A549 (cell line): ENCODE data around the gene RNF186. TPM values are rescaled to one million over a fixed set of nuclear protein-coding genes. Genes with fewer than 3 reads are reported as not detected.
A peak's percentile ranks its signal among the peaks of the same experiment; 100 is the strongest.

Experiments used
- ATAC-seq, 2 experiments: fragments of 200-7000 bp in 1 of 2; fragments of >200 bp in 1 of 2; cut with Nextera tagmentation in 1 of 2; cut with Tn5 transposase in 1 of 2; 3 replicates each; pipeline versions ENCODE4 v1.8.0 to v1.9.1; 2018 to 2020; ENCODE audit warnings: mild to moderate bottlenecking in 1 of 2, moderate library complexity in 1 of 2
- CTCF ChIA-PET: fragments of 300-600 bp; sonication (Branson Sonifier 250); formaldehyde crosslinking; extraction: SDS; loops from one replicate; lab custom pipeline; 2021; ENCODE audit warnings: antibody characterized with exemption, inconsistent platforms; lab: Yijun Ruan, JAX
- POLR2A ChIA-PET: fragments of 350-600 bp; formaldehyde crosslinking; extraction: SDS; loops from one replicate; lab custom pipeline; 2021; ENCODE audit warnings: antibody characterized with exemption, inconsistent platforms; lab: Yijun Ruan, JAX
- DNase-seq, 2 experiments: peaks; one replicate each; pipeline versions ENCODE4 v3.0.0 to v3.0.0-alpha.2; 2011 to 2016; ENCODE audit warnings: low read depth in 1 of 2, low spot score in 1 of 2
- FAIRE-seq: peaks from 2 replicates; lab custom pipeline; 2011; peaks lifted over from hg19 to GRCh38; lab: Jason Lieb, UNC
- H3K27ac ChIP-seq, 2 experiments: fragments of >200 bp; sonication (Bioruptor Twin); formaldehyde crosslinking; 3 replicates each; pipeline ENCODE4 v1.5.1; 2016 to 2017
- H3K4me1 ChIP-seq: fragments of >200 bp; sonication (Bioruptor Twin); formaldehyde crosslinking; 3 replicates; pipeline ENCODE4 v1.6.1; 2016
- H3K4me2 ChIP-seq: fragments of >200 bp; sonication (Bioruptor Twin); formaldehyde crosslinking; 3 replicates; pipeline ENCODE4 v1.6.1; 2016
- H3K4me3 ChIP-seq: fragments of >200 bp; sonication (Bioruptor Twin); formaldehyde crosslinking; 3 replicates; pipeline ENCODE4 v1.5.1; 2016
- H3K9me3 ChIP-seq: fragments of >200 bp; sonication (Bioruptor Twin); formaldehyde crosslinking; 3 replicates; pipeline ENCODE4 v1.6.1; 2016
- CBX8 ChIP-seq: fragments of 200-600 bp; sonication (generic); IDR thresholded peaks from 2 replicates; pipeline ENCODE4 v1.6.1; 2016
- CHD2 ChIP-seq: fragments of 150-350 bp; IDR thresholded peaks from 2 replicates; pipeline ENCODE4 v1.6.1; 2014; ENCODE audit warnings: low read length; ENCODE audit not compliant: partially characterized antibody
- EP300 ChIP-seq, 2 experiments: fragments of >200 bp; sonication (Bioruptor Twin); formaldehyde crosslinking; IDR thresholded peaks; 2 replicates in 1 of 2; 3 replicates in 1 of 2; pipeline ENCODE4 v1.6.1; 2016 to 2017
- ESRRA ChIP-seq: fragments of 150-350 bp; IDR thresholded peaks from 2 replicates; pipeline ENCODE4 v1.6.1; 2014; ENCODE audit warnings: mild to moderate bottlenecking, low read length, borderline replicate concordance
- FOXS1 ChIP-seq: fragments of 250-450 bp; sonication (Bioruptor Pico); IDR thresholded peaks from 2 replicates; pipeline ENCODE4 v1.5.0; 2020; ENCODE audit warnings: mild to moderate bottlenecking, moderate library complexity
- HDAC2 ChIP-seq: fragments of 200-600 bp; sonication (generic); IDR thresholded peaks from 2 replicates; pipeline ENCODE4 v1.6.1; 2016
- HOXA7 ChIP-seq: fragments of 250-450 bp; sonication (Bioruptor Pico); IDR thresholded peaks from 2 replicates; pipeline ENCODE4 v1.5.0; 2020; ENCODE audit warnings: mild to moderate bottlenecking, moderate library complexity
- KDM5A ChIP-seq: fragments of 200-600 bp; sonication (generic); IDR thresholded peaks from 2 replicates; pipeline ENCODE4 v1.6.1; 2016; ENCODE audit warnings: antibody characterized with exemption, mild to moderate bottlenecking
- MAFK ChIP-seq: fragments of 450-650 bp; IDR thresholded peaks from 2 replicates; pipeline ENCODE4 v1.6.1; 2014; ENCODE audit not compliant: partially characterized antibody
- MYC ChIP-seq: IDR thresholded peaks from 2 replicates; pipeline ENCODE4 v1.6.1; 2012; ENCODE audit warnings: mild to moderate bottlenecking, inconsistent platforms, low read length, improper control_type of control experiment, borderline replicate concordance
- NFE2L2 ChIP-seq: fragments of 150-350 bp; conservative IDR thresholded peaks from 2 replicates; pipeline ENCODE4 v1.6.1; 2014; ENCODE audit warnings: low read length
- RAD21 ChIP-seq, 2 experiments: fragments of >200 bp in 1 of 2; sonication (Bioruptor Twin) in 1 of 2; formaldehyde crosslinking in 1 of 2; IDR thresholded peaks in 1 of 2; conservative IDR thresholded peaks in 1 of 2; 2 replicates in 1 of 2; 3 replicates in 1 of 2; pipeline ENCODE4 v1.6.1; 2012 to 2018; ENCODE audit warnings: inconsistent platforms in 1 of 2
- SMC3 ChIP-seq: fragments of >200 bp; sonication (Bioruptor Twin); formaldehyde crosslinking; IDR thresholded peaks from 3 replicates; pipeline ENCODE4 v1.6.1; 2018; ENCODE audit warnings: inconsistent platforms
- SREBF2 ChIP-seq: fragments of 450-650 bp; IDR thresholded peaks from 2 replicates; pipeline ENCODE4 v1.6.1; 2014; ENCODE audit warnings: mild to moderate bottlenecking, moderate library complexity
- TP53 ChIP-seq: fragments of 250-450 bp; sonication (Bioruptor Pico); IDR thresholded peaks from 2 replicates; pipeline ENCODE4 v1.5.0; 2021; ENCODE audit warnings: mild to moderate bottlenecking, moderate library complexity
- ZC3H11A ChIP-seq: fragments of 450-650 bp; IDR thresholded peaks from 2 replicates; pipeline ENCODE4 v1.6.1; 2014; ENCODE audit warnings: antibody characterized with exemption, mild to moderate bottlenecking
- WGBS: methylation state at CpG from one replicate; pipeline ENCODE4 v1.1.6; 2017; ENCODE audit errors: missing lambda C conversion rate; 5-methylcytosine and 5-hydroxymethylcytosine counted together
- polyA plus RNA-seq, 4 experiments: library from polyadenylated mRNA; depleted of rRNA in 3 of 4; stranded (reverse); fragments of >200 nt; fragmentation: RNase III in 1 of 4; extraction: RNeasy Plus Mini Kit Qiagen cat#74134 plus additional on column Dnase treatment in 1 of 4; gene quantifications; 2 replicates in 3 of 4; 3 replicates in 1 of 4; pipeline ENCODE4 v1.2.3, GENCODE V29; 2011 to 2017
- TF ChIP-seq, protein P1 (sequence below): fragments of 250-450 bp; sonication (Bioruptor Pico); IDR thresholded peaks from 2 replicates; pipeline ENCODE4 v1.5.0; 2021; ENCODE audit warnings: mild to moderate bottlenecking, moderate library complexity, borderline replicate concordance
- TF ChIP-seq, protein P2 (sequence below): fragments of 200-600 bp; sonication (generic); IDR thresholded peaks from 2 replicates; pipeline ENCODE4 v1.6.1; 2016; ENCODE audit warnings: antibody characterized with exemption, mild to moderate bottlenecking, moderate library complexity
- TF ChIP-seq, protein P3 (sequence below): fragments of >200 bp; sonication (Bioruptor Twin); formaldehyde crosslinking; IDR thresholded peaks from 3 replicates; pipeline ENCODE4 v1.6.1; 2016
- TF ChIP-seq, protein P4 (sequence below): fragments of 150-350 bp; IDR thresholded peaks from 2 replicates; pipeline ENCODE4 v1.6.1; 2014; ENCODE audit warnings: low read depth, mild to moderate bottlenecking, low read length
- TF ChIP-seq, protein P5 (sequence below): IDR thresholded peaks from 2 replicates; pipeline ENCODE4 v1.6.1; 2012; ENCODE audit warnings: low read depth, borderline replicate concordance

RNF186 gene
- polyA plus RNA-seq, 2 of the 4 experiments (the other 2 are of a cell fraction): not detected

DNA sequence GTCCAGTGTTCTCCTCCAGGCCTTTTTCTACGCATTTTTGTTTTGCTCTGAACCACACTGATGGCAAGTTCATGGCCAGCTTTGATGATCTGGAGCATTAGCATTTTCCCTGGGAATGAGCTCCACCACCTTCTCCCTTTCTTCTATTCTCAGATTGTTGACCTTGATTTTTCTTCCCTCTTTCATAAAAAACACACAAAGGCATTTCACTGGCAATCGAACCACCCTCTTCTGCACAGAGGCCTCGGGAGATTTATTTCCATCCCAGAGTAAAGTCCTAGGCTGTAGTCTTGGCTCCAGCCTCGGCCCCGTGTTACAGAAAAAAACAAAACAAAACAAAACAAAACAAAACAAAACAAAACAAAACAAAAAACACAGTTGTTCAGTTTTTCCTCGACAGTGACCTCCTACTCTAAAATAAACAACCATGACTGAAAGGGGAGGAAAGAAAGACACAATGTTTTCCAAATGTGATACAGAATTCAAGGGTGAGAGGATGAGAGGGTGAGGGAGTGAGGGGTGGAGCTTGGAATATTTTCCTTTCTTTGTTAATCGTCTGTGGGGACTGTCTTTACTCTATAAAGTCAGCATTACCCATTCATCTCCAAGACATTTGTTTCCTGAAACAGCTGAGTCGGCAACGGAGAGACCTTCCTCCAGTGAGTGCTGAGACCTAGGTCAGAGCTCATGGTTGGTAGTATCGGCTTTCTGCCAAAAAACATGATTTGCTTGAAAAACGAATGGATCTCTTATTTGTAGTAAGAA lies 29.8 kb upstream of the RNF186 start:
- POLR2A ChIA-PET: no interaction called here
- TF ChIP-seq FOXS1 (CRISPR knock-in tag) (no peak), RAD21 (conservative IDR thresholded peaks at IDR 0.05 in 1 of 2, IDR thresholded peaks at IDR 0.05 in 1 of 2) (no peak), TP53 (CRISPR knock-in tag) (no peak), ZC3H11A (no peak), MAFK (peak; percentile 58), CHD2 (no peak)
- Histone ChIP-seq H3K4me2 (no peak overlapping the region), H3K27ac (no peak overlapping the region), H3K9me3 (no peaks in the 10 kb centered on the region), H3K4me3 (no peak overlapping the region), H3K4me1 (no peaks in the 10 kb centered on the region)
- CTCF ChIA-PET: interaction anchor here (1.4 kb wide), 1 partner anchor 37 kb away, joined by 3 read pairs; the partner anchor contains the start of gene OTUD3
- DNase-seq: no peak
- WGBS: 54% methylated on average over 11 of the region's 11 CpGs
- no peak for FAIRE-seq
- no peak for ATAC-seq

DNA sequence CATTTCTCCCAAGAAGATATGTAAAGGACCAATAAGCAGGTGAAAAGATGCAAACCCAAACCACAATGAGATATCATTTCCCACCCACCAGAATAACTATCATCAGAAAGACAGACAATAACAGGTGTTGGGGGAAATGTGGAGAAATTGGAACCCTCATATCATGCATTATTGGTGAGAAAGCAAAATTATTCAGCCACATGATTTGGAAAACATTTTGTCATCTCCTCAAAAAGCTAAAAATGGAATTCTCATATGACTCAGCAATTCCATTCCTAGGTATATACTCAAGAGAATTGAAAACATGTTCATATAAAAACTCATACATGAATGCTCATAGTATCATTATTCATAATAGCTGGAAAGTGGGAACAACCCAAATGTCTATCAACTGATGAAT lies 25.1 kb upstream of the RNF186 start:
- H3K4me2 ChIP-seq: no peak overlapping the region
- no peak overlapping the region for H3K27ac ChIP-seq
- POLR2A ChIA-PET: interaction anchor here (0.5 kb wide), 1 partner anchor 176 kb away, joined by 3 read pairs; no protein-coding TSS in a partner anchor
- no peak for ATAC-seq
- FAIRE-seq: no peak
- no peak overlapping the region for H3K4me3 ChIP-seq
- TF ChIP-seq EP300 (IDR thresholded peaks at IDR 0.05): no peak
- TF ChIP-seq SMC3: no peak
- TF ChIP-seq HOXA7 (CRISPR knock-in tag): no peak
- TF ChIP-seq, protein P1, sequence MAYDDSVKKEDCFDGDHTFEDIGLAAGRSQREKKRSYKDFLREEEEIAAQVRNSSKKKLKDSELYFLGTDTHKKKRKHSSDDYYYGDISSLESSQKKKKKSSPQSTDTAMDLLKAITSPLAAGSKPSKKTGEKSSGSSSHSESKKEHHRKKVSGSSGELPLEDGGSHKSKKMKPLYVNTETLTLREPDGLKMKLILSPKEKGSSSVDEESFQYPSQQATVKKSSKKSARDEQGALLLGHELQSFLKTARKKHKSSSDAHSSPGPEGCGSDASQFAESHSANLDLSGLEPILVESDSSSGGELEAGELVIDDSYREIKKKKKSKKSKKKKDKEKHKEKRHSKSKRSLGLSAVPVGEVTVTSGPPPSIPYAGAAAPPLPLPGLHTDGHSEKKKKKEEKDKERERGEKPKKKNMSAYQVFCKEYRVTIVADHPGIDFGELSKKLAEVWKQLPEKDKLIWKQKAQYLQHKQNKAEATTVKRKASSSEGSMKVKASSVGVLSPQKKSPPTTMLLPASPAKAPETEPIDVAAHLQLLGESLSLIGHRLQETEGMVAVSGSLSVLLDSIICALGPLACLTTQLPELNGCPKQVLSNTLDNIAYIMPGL: no peak
- TF ChIP-seq MYC: no peak
- TF ChIP-seq, protein P2, sequence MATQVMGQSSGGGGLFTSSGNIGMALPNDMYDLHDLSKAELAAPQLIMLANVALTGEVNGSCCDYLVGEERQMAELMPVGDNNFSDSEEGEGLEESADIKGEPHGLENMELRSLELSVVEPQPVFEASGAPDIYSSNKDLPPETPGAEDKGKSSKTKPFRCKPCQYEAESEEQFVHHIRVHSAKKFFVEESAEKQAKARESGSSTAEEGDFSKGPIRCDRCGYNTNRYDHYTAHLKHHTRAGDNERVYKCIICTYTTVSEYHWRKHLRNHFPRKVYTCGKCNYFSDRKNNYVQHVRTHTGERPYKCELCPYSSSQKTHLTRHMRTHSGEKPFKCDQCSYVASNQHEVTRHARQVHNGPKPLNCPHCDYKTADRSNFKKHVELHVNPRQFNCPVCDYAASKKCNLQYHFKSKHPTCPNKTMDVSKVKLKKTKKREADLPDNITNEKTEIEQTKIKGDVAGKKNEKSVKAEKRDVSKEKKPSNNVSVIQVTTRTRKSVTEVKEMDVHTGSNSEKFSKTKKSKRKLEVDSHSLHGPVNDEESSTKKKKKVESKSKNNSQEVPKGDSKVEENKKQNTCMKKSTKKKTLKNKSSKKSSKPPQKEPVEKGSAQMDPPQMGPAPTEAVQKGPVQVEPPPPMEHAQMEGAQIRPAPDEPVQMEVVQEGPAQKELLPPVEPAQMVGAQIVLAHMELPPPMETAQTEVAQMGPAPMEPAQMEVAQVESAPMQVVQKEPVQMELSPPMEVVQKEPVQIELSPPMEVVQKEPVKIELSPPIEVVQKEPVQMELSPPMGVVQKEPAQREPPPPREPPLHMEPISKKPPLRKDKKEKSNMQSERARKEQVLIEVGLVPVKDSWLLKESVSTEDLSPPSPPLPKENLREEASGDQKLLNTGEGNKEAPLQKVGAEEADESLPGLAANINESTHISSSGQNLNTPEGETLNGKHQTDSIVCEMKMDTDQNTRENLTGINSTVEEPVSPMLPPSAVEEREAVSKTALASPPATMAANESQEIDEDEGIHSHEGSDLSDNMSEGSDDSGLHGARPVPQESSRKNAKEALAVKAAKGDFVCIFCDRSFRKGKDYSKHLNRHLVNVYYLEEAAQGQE: no peak
- TF ChIP-seq SREBF2: no peak
- TF ChIP-seq, protein P3, sequence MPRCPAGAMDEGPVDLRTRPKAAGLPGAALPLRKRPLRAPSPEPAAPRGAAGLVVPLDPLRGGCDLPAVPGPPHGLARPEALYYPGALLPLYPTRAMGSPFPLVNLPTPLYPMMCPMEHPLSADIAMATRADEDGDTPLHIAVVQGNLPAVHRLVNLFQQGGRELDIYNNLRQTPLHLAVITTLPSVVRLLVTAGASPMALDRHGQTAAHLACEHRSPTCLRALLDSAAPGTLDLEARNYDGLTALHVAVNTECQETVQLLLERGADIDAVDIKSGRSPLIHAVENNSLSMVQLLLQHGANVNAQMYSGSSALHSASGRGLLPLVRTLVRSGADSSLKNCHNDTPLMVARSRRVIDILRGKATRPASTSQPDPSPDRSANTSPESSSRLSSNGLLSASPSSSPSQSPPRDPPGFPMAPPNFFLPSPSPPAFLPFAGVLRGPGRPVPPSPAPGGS: no peak
- TF ChIP-seq ESRRA: no peak
- TF ChIP-seq NFE2L2: 0 out of 2 replicates have a peak, but pooled peaks have one; percentile 6
- no peak for TF ChIP-seq CBX8
- TF ChIP-seq KDM5A: no peak
- TF ChIP-seq TP53 (CRISPR knock-in tag): no peak
- peak; percentile 60 for TF ChIP-seq MAFK
- TF ChIP-seq, protein P4, sequence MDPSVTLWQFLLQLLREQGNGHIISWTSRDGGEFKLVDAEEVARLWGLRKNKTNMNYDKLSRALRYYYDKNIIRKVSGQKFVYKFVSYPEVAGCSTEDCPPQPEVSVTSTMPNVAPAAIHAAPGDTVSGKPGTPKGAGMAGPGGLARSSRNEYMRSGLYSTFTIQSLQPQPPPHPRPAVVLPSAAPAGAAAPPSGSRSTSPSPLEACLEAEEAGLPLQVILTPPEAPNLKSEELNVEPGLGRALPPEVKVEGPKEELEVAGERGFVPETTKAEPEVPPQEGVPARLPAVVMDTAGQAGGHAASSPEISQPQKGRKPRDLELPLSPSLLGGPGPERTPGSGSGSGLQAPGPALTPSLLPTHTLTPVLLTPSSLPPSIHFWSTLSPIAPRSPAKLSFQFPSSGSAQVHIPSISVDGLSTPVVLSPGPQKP: no peak
- TF ChIP-seq, protein P5, sequence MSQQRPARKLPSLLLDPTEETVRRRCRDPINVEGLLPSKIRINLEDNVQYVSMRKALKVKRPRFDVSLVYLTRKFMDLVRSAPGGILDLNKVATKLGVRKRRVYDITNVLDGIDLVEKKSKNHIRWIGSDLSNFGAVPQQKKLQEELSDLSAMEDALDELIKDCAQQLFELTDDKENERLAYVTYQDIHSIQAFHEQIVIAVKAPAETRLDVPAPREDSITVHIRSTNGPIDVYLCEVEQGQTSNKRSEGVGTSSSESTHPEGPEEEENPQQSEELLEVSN: no peak
- no peak for TF ChIP-seq HDAC2
- no peaks in the 10 kb centered on the region for H3K4me1 ChIP-seq
- CTCF ChIA-PET: interaction anchor here (1.2 kb wide), 1 partner anchor 313 kb away, joined by 3 read pairs; no protein-coding TSS in a partner anchor
- DNase-seq: no peak
- no peaks in the 10 kb centered on the region for H3K9me3 ChIP-seq
